ENCODE measurements around the gene OR52N2. TPM values are rescaled to one million over a fixed set of nuclear protein-coding genes. Genes with fewer than 3 reads are reported as not detected.

The OR52N2 gene
- total RNA-seq (2014; rRNA removed; shearing (Covaris generic)) (not detected in 2 replicates), total RNA-seq (2022) (not detected in 2 replicates), Bru-seq, nascent RNA (not detected), BruChase-seq, experiment 1, labeled RNA remaining after a 6-hour chase (not detected), BruChase-seq, experiment 2, labeled RNA remaining after a 2-hour chase (percentile 11 among the genes with signal in this experiment)
- long read RNA-seq: 0 reads

DNA sequence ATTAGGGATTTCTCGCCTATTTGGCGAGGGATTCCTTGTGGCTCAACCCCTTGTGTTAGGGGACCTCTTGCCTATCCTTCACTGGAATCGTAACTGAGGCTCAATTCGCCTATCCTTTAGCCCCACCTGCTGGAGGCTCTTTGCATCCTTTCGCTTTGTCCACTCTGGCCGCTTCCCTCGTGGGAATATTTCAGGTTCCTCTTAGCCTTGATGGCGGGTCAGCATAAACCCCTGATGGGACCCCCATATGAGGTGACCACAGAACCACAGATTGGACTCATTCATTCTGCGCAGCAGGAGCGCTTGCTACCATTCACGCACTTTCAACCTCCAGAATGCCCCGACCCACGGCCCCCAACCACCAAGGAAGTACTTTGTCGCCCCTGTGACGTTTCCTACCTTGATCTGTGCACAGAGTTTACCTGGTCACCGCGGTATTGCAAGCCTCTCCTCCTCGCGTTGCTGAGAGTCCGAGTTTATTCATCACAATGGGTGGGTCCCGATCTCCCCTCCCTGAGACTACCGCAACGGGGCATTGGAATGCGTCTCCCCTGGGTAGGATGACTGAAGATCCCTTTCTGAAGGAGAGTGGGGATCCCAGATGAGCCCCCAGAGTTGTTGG, at the start of gene OR52N2:
Gene OR52N2 (plus strand): TSS at position 425 of the 622 bp plus-strand sequence. CDS start 11,412 bp downstream, outside the sequence.
- TF ChIP-seq EZH2phosphoT487 (IDR thresholded peaks at IDR 0.05; ENCODE audit: borderline replicate concordance, low read depth, low read length): no peak
- TF ChIP-seq, protein P1, sequence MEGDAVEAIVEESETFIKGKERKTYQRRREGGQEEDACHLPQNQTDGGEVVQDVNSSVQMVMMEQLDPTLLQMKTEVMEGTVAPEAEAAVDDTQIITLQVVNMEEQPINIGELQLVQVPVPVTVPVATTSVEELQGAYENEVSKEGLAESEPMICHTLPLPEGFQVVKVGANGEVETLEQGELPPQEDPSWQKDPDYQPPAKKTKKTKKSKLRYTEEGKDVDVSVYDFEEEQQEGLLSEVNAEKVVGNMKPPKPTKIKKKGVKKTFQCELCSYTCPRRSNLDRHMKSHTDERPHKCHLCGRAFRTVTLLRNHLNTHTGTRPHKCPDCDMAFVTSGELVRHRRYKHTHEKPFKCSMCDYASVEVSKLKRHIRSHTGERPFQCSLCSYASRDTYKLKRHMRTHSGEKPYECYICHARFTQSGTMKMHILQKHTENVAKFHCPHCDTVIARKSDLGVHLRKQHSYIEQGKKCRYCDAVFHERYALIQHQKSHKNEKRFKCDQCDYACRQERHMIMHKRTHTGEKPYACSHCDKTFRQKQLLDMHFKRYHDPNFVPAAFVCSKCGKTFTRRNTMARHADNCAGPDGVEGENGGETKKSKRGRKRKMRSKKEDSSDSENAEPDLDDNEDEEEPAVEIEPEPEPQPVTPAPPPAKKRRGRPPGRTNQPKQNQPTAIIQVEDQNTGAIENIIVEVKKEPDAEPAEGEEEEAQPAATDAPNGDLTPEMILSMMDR (conservative IDR thresholded peaks at IDR 0.05; ENCODE audit: low read length): peak; percentile 90
- ChIA-PET POLR2A (no interaction called here), CTCF (ENCODE audit: unreplicated experiment) (no interaction called here)
- intact Hi-C loops (cut with micrococcal nuclease; ENCODE audit: unreplicated experiment): loop anchor here (1.0 to 5.0 kb wide), 3 partner anchors 208 to 686 kb away; no protein-coding TSS in a partner anchor
- Histone ChIP-seq H3K27ac (ENCODE audit: low read depth, low read length, poor library complexity, severe bottlenecking) (no peak within 1 kb of the TSS), H3K9me2 (ENCODE audit: insufficient read depth, low read length) (no peaks in the 10 kb centered on the region), H3K9me3 (ENCODE audit: low read length) (no peaks in the 10 kb centered on the region), H4K20me1 (ENCODE audit: insufficient read depth, low read length) (no peaks in the 10 kb centered on the region), H3K4me2 (ENCODE audit: low read length) (peak within 1 kb of the TSS; percentile 53), H3K79me2 (ENCODE audit: insufficient read depth, low read depth, low read length) (no peaks in the 10 kb centered on the region), H2AFZ (ENCODE audit: low read length) (peak within 1 kb of the TSS; percentile 75), H3K4me3 (ENCODE audit: low read depth, low read length, poor library complexity, severe bottlenecking) (peak within 1 kb of the TSS; percentile 47), H3K36me3 (ENCODE audit: insufficient read depth, low read length) (no peaks in the 10 kb centered on the region), H3K4me1 (ENCODE audit: insufficient read depth, low read length, poor library complexity, severe bottlenecking) (no peaks in the 10 kb centered on the region)
- BruUV-seq (replicated peaks): no TSS peak
- DNase-seq (ENCODE audit: low spot score): peak; percentile 74

DNA sequence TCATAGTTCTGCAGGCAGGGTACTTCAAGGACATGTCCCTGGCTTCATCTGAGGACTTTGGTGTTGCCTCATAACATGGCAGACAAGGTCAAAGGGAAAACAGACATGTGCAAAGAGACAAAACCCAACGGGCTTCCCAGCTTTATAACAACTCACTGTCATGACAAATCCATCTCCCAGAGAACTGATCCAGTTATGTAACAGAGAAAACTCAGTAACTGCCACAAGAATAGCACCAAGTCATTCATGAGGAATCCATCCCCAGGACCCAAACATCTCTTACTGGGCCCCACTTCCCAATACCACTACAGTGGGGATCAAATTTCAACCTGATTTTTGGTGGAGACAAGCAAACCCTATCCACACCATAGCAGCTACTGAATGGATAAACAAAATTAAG, 41.7 kb upstream of the OR52N2 start:
- Histone ChIP-seq H3K9me3 (ENCODE audit: low read length) (no peaks in the 10 kb centered on the region), H3K79me2 (ENCODE audit: insufficient read depth, low read depth, low read length) (no peaks in the 10 kb centered on the region), H4K20me1 (ENCODE audit: insufficient read depth, low read length) (no peaks in the 10 kb centered on the region), H3K4me2 (ENCODE audit: low read length) (no peak overlapping the region), H3K36me3 (ENCODE audit: insufficient read depth, low read length) (no peaks in the 10 kb centered on the region), H3K4me1 (ENCODE audit: insufficient read depth, low read length, poor library complexity, severe bottlenecking) (no peaks in the 10 kb centered on the region), H3K4me3 (ENCODE audit: low read depth, low read length, poor library complexity, severe bottlenecking) (no peak overlapping the region), H3K27ac (ENCODE audit: low read depth, low read length, poor library complexity, severe bottlenecking) (no peak overlapping the region), H3K9me2 (ENCODE audit: insufficient read depth, low read length) (no peaks in the 10 kb centered on the region), H2AFZ (ENCODE audit: low read length) (no peak overlapping the region)
- intact Hi-C loops (cut with micrococcal nuclease; ENCODE audit: unreplicated experiment): no loop called here
- POLR2A ChIA-PET: no interaction called here
- BruUV-seq (replicated peaks): no TSS peak
- no peak for TF ChIP-seq EZH2phosphoT487 (IDR thresholded peaks at IDR 0.05; ENCODE audit: borderline replicate concordance, low read depth, low read length)
- TF ChIP-seq, protein P1 (conservative IDR thresholded peaks at IDR 0.05; ENCODE audit: low read length): no peak
- CTCF ChIA-PET (ENCODE audit: unreplicated experiment): no interaction called here
- DNase-seq (ENCODE audit: low spot score): no peak

DNA sequence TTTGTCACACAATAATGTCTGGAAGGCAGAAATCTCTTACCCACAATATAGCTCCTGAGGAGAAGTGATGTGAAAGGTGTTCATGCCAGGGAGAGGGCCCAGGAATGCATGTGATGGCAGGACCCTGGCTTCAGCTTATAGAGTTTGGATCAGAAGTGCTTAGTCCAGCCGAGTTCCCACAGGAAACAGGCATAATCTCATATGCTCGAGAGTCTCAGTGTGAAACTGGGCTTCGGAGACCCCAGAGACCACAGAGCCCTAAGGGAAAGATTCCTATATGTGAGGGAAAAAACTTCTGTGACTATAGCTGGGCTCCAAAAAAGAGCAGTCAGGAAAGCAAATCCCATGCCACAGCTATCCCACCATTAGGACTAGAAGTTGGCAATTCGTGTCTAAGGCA, 25.5 kb upstream of the OR52N2 start, which contains the start of gene OR52N5:
Gene OR52N5 (minus strand): TSS at position 101 of the 400 bp plus-strand sequence. CDS start 4,721 bp downstream, outside the sequence.
- no peak within 1 kb of the TSS for H3K4me2 ChIP-seq (ENCODE audit: low read length)
- H3K4me1 ChIP-seq (ENCODE audit: insufficient read depth, low read length, poor library complexity, severe bottlenecking): no peaks in the 10 kb centered on the region
- no peak within 1 kb of the TSS for H2AFZ ChIP-seq (ENCODE audit: low read length)
- no peaks in the 10 kb centered on the region for H3K9me2 ChIP-seq (ENCODE audit: insufficient read depth, low read length)
- POLR2A ChIA-PET: interaction anchor here (1.7 kb wide), 1 partner anchor 12 kb away, joined by 5 read pairs; no protein-coding TSS in a partner anchor
- intact Hi-C loops (cut with micrococcal nuclease; ENCODE audit: unreplicated experiment): no loop called here
- H3K79me2 ChIP-seq (ENCODE audit: insufficient read depth, low read depth, low read length): no peaks in the 10 kb centered on the region
- DNase-seq (ENCODE audit: low spot score): no peak
- H3K9me3 ChIP-seq (ENCODE audit: low read length): no peaks in the 10 kb centered on the region
- CTCF ChIA-PET (ENCODE audit: unreplicated experiment): no interaction called here
- no TSS peak for BruUV-seq (replicated peaks)
- no peak within 1 kb of the TSS for H3K27ac ChIP-seq (ENCODE audit: low read depth, low read length, poor library complexity, severe bottlenecking)
- H3K36me3 ChIP-seq (ENCODE audit: insufficient read depth, low read length): no peaks in the 10 kb centered on the region
- H3K4me3 ChIP-seq (ENCODE audit: low read depth, low read length, poor library complexity, severe bottlenecking): no peak within 1 kb of the TSS
- no peaks in the 10 kb centered on the region for H4K20me1 ChIP-seq (ENCODE audit: insufficient read depth, low read length)
- TF ChIP-seq, protein P1 (conservative IDR thresholded peaks at IDR 0.05; ENCODE audit: low read length): no peak
- TF ChIP-seq EZH2phosphoT487 (IDR thresholded peaks at IDR 0.05; ENCODE audit: borderline replicate concordance, low read depth, low read length): no peak

All from OCI-LY7 (cell line).